ENCODE results near the gene PLCZ1. TPM values are rescaled to one million over a fixed set of nuclear protein-coding genes. Genes with fewer than 3 reads are reported as not detected.

The PLCZ1 gene
- total and polyA plus RNA-seq, 4 donors: 0.42 TPM; not detected in 3

DNA sequence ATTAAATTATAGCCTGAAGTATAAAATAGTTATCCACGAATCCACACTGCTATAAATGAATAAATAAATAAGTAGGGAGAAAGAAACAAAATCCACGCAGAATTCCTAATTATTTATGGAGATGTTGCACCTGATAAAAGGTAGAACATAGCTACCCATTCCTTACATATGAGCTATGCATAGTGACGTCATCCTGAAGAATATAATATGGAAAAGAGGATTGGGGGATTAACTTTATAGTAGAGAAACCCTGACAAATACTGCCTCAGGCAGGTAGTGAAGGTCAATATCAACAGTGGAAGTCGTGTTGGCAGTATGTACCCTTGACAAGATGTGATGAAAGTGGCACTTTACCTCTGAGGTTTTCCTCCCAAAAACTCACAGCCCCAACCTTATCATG, 82.5 kb downstream of the PLCZ1 start:
- Histone ChIP-seq H3K27me3 (ENCODE audit: control insufficient read depth in 4 of 4, insufficient read depth in 4 of 4, low read length in 3 of 4) (no peaks in the 10 kb centered on the region), H3K4me3 (ENCODE audit: low read depth in 1 of 3, low read length in 3 of 3) (no peak overlapping the region), H3K36me3 (ENCODE audit: control insufficient read depth in 4 of 4, insufficient read depth in 3 of 4, low read depth in 1 of 4, low read length in 3 of 4) (no peaks in the 10 kb centered on the region), H3K27ac (ENCODE audit: low read depth in 1 of 2, low read length in 2 of 2) (no peak overlapping the region), H3K4me1 (ENCODE audit: control insufficient read depth in 4 of 4, insufficient read depth in 4 of 4, low read length in 3 of 4) (no peaks in the 10 kb centered on the region), H3K9ac (ENCODE audit: low read depth in 1 of 2, low read length in 2 of 2) (no peak overlapping the region), H3K9me3 (ENCODE audit: control insufficient read depth in 4 of 4, low read length in 3 of 4) (peaks cover 0 to 3% (median 0%) of the 10 kb centered on the region in 4 donors)
- TF ChIP-seq, protein P1, sequence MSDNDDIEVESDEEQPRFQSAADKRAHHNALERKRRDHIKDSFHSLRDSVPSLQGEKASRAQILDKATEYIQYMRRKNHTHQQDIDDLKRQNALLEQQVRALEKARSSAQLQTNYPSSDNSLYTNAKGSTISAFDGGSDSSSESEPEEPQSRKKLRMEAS (IDR thresholded peaks at IDR 0.05): no peak
- TF ChIP-seq RAD21 (IDR thresholded peaks at IDR 0.05) (no peak), HNF4G (IDR thresholded peaks at IDR 0.05) (no peak), RXRA (IDR thresholded peaks at IDR 0.05) (no peak), EGR1 (IDR thresholded peaks at IDR 0.05; ENCODE audit: low read depth in 2 of 2) (no peak), GABPA (IDR thresholded peaks at IDR 0.05 in 1 of 2, conservative IDR thresholded peaks at IDR 0.05 in 1 of 2) (no peak), FOXA2 (IDR thresholded peaks at IDR 0.05) (no peak), REST (IDR thresholded peaks at IDR 0.05) (no peak), FOXA1 (IDR thresholded peaks at IDR 0.05) (no peak), TAF1 (conservative IDR thresholded peaks at IDR 0.05) (no peak), ATF3 (IDR thresholded peaks at IDR 0.05) (no peak)
- WGBS: 83% methylated on average over 4 of the region's 4 CpGs
- DNase-seq (ENCODE audit: low spot score): no peak

DNA sequence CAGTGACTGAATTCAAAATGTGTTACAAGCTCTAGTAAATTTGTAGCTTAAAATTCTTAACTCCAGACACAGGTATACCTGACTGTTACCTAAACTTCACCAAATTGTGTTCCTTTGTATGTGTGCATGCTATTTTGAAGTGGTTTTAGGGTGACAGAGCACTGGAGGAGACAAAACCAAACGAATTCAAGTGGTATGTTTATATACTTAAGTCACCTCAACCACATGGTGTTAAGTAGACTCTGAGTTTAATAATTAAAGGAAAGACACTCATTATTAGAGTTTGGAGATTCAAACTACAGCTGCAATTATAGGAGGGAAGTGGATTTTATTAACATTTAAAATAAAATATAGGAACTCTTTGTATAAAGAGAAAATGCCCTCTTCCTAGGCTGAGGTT, 84.3 kb downstream of the PLCZ1 start:
- H3K4me1 ChIP-seq (ENCODE audit: control insufficient read depth in 4 of 4, insufficient read depth in 4 of 4, low read length in 3 of 4): no peaks in the 10 kb centered on the region
- H3K9me3 ChIP-seq (ENCODE audit: control insufficient read depth in 4 of 4, low read length in 3 of 4): no peaks in the 10 kb centered on the region
- H3K36me3 ChIP-seq (ENCODE audit: control insufficient read depth in 4 of 4, insufficient read depth in 3 of 4, low read depth in 1 of 4, low read length in 3 of 4): peaks cover 0 to 4% (median 0%) of the 10 kb centered on the region in 4 donors
- WGBS: 51% methylated on average over 1 of the region's 1 CpG
- no peak overlapping the region for H3K9ac ChIP-seq (ENCODE audit: low read depth in 1 of 2, low read length in 2 of 2)
- TF ChIP-seq NR2F2 (IDR thresholded peaks at IDR 0.05) (no peak), HNF4G (IDR thresholded peaks at IDR 0.05) (no peak), HNF4A (conservative IDR thresholded peaks at IDR 0.05) (no peak), REST (IDR thresholded peaks at IDR 0.05) (no peak), RXRA (IDR thresholded peaks at IDR 0.05) (no peak), ZBTB33 (IDR thresholded peaks at IDR 0.05) (no peak), YY1 (IDR thresholded peaks at IDR 0.05) (no peak), EGR1 (IDR thresholded peaks at IDR 0.05; ENCODE audit: low read depth in 2 of 2) (no peak), GABPA (IDR thresholded peaks at IDR 0.05 in 1 of 2, conservative IDR thresholded peaks at IDR 0.05 in 1 of 2) (no peak), RAD21 (IDR thresholded peaks at IDR 0.05) (no peak)
- TF ChIP-seq, protein P2, sequence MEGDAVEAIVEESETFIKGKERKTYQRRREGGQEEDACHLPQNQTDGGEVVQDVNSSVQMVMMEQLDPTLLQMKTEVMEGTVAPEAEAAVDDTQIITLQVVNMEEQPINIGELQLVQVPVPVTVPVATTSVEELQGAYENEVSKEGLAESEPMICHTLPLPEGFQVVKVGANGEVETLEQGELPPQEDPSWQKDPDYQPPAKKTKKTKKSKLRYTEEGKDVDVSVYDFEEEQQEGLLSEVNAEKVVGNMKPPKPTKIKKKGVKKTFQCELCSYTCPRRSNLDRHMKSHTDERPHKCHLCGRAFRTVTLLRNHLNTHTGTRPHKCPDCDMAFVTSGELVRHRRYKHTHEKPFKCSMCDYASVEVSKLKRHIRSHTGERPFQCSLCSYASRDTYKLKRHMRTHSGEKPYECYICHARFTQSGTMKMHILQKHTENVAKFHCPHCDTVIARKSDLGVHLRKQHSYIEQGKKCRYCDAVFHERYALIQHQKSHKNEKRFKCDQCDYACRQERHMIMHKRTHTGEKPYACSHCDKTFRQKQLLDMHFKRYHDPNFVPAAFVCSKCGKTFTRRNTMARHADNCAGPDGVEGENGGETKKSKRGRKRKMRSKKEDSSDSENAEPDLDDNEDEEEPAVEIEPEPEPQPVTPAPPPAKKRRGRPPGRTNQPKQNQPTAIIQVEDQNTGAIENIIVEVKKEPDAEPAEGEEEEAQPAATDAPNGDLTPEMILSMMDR (IDR thresholded peaks at IDR 0.05; ENCODE audit: low read depth, low read length, missing input control): no peak
- TF ChIP-seq, protein P1 (IDR thresholded peaks at IDR 0.05): no peak
- H3K27me3 ChIP-seq (ENCODE audit: control insufficient read depth in 4 of 4, insufficient read depth in 4 of 4, low read length in 3 of 4): no peaks in the 10 kb centered on the region
- no peak overlapping the region for H3K27ac ChIP-seq (ENCODE audit: low read depth in 1 of 2, low read length in 2 of 2)
- no peak overlapping the region for H3K4me3 ChIP-seq (ENCODE audit: low read depth in 1 of 3, low read length in 3 of 3)
- no peak for DNase-seq (ENCODE audit: low spot score)
